Activated T-cell treated with anti-CD3 and anti-CD28 coated beads for 4 hours (primary cell): ENCODE results near the gene EXOSC5.
"Not testable (repeated sequence)": the region's sequence is repeated elsewhere in the genome, so short reads cannot be mapped to it uniquely, and the experiment has no call there.

Experiments
- DNase-seq: peaks from one replicate; pipeline ENCODE4 v3.0.0-alpha.2; 2020

EXOSC5 gene

GRCh38 chr19:41426116-41426841 is 29.1 kb upstream of the EXOSC5 start:
- no peak for DNase-seq

GRCh38 chr19:41425174-41426115 is 28.3 kb upstream of the EXOSC5 start:
- no peak for DNase-seq

- no peak for DNase-seq
These were observed 27.4 kb upstream of the EXOSC5 start for GRCh38 chr19:41424335-41425173.

GRCh38 chr19:41422955-41423354 is 25.8 kb upstream of the EXOSC5 start:
- no peak for DNase-seq

- DNase-seq = no peak
These were observed 25.3 kb upstream of the EXOSC5 start for GRCh38 chr19:41422456-41422855.

GRCh38 chr19:41421973-41422372 is 24.8 kb upstream of the EXOSC5 start:
- no peak for DNase-seq

- no peak for DNase-seq
These were observed 24.2 kb upstream of the EXOSC5 start for GRCh38 chr19:41421314-41421713.

GRCh38 chr19:41420101-41420880 is 23.1 kb upstream of the EXOSC5 start:
- no peak for DNase-seq

- DNase-seq = no peak
These were observed 19.1 kb upstream of the EXOSC5 start for GRCh38 chr19:41416194-41416674.

- no peak for DNase-seq
These were observed 18.0 kb upstream of the EXOSC5 start for GRCh38 chr19:41415154-41415571.

- DNase-seq = no peak
These were observed 17.3 kb upstream of the EXOSC5 start for GRCh38 chr19:41414461-41414860.

GRCh38 chr19:41413947-41414346 is 16.8 kb upstream of the EXOSC5 start:
- DNase-seq = no peak

GRCh38 chr19:41412953-41413352 is 15.8 kb upstream of the EXOSC5 start:
- DNase-seq = no peak

GRCh38 chr19:41411968-41412265 is 14.8 kb upstream of the EXOSC5 start:
- DNase-seq = no peak

- no peak for DNase-seq
These were observed 14.2 kb upstream of the EXOSC5 start for GRCh38 chr19:41411100-41411967.

- DNase-seq = no peak
These were observed 13.3 kb upstream of the EXOSC5 start for GRCh38 chr19:41410336-41411054.

- DNase-seq = no peak
These were observed 12.1 kb upstream of the EXOSC5 start for GRCh38 chr19:41409288-41409687.

- DNase-seq = not testable (repeated sequence)
These were observed 11.7 kb upstream of the EXOSC5 start for GRCh38 chr19:41408846-41409245.

- no peak for DNase-seq
These were observed 11.1 kb upstream of the EXOSC5 start for GRCh38 chr19:41408256-41408655.

- no peak for DNase-seq
These were observed 10.1 kb upstream of the EXOSC5 start for GRCh38 chr19:41407271-41407670.

GRCh38 chr19:41405776-41406175 is 8.6 kb upstream of the EXOSC5 start:
- no peak for DNase-seq
